ENCODE results near the gene KIAA1191. TPM values are rescaled to one million over a fixed set of nuclear protein-coding genes. Genes with fewer than 3 reads are reported as not detected.
"Not testable (repeated sequence)": the region's sequence is repeated elsewhere in the genome, so short reads cannot be mapped to it uniquely, and the experiment has no call there.

Gene KIAA1191
- total RNA-seq, 1 experiment from 2014 or later: 68.3 TPM

GRCh38 chr5:176317534-176318374 lies 43.8 kb downstream of the KIAA1191 start:
- DNase-seq (ENCODE audit: low read depth): no peak

GRCh38 chr5:176305356-176305755 lies 56.2 kb downstream of the KIAA1191 start:
- not testable (repeated sequence) for DNase-seq (ENCODE audit: low read depth)

Small RNA genes within 50 kb of the gene (small RNA-seq; reads per million reads assigned to genes)
- not detected for gene MIR1271

Other genes with a start within 250 kb of the KIAA1191 start
- gene SIMC1, start 123.3 kb downstream of the KIAA1191 start, total RNA-seq (2014; rRNA removed; shearing (Covaris generic)): 9.4 and 9.6 TPM in 2 replicates
- 0.79 and 2.2 TPM in 2 replicates for gene ARL10, start 3.7 kb upstream of the KIAA1191 start, total RNA-seq (2014; rRNA removed; shearing (Covaris generic))
- 88.6 and 94.4 TPM in 2 replicates for gene NOP16, start 26.8 kb upstream of the KIAA1191 start, total RNA-seq (2014; rRNA removed; shearing (Covaris generic))
- gene HIGD2A, start 27.0 kb upstream of the KIAA1191 start, total RNA-seq (2014; rRNA removed; shearing (Covaris generic)): 231 and 320 TPM in 2 replicates
- gene CLTB, start 54.8 kb upstream of the KIAA1191 start, total RNA-seq (2014; rRNA removed; shearing (Covaris generic)): 156 and 158 TPM in 2 replicates
- gene FAF2, start 86.6 kb upstream of the KIAA1191 start, total RNA-seq (2014; rRNA removed; shearing (Covaris generic)): 46.5 and 66.9 TPM in 2 replicates
- 10.0 and 16.7 TPM in 2 replicates for gene RNF44, start 175.6 kb upstream of the KIAA1191 start, total RNA-seq (2014; rRNA removed; shearing (Covaris generic))
- not detected in 2 replicates for gene CDHR2, start 187.6 kb upstream of the KIAA1191 start, total RNA-seq (2014; rRNA removed; shearing (Covaris generic))
- 10.4 and 13.1 TPM in 2 replicates for gene GPRIN1, start 248.4 kb upstream of the KIAA1191 start, total RNA-seq (2014; rRNA removed; shearing (Covaris generic))